ENCODE data around the gene GLI1. TPM values are rescaled to one million over a fixed set of nuclear protein-coding genes. Genes with fewer than 3 reads are reported as not detected.

GLI1 gene
- total and polyA plus RNA-seq, 2 of the 13 experiments (the other 11 are each of a cell fraction or from before 2014, with no cell fraction given), result 0.09 to 0.20 TPM

- peak; percentile 93 for TF ChIP-seq ARID5B (CRISPR knock-in tag; IDR thresholded peaks at IDR 0.05)
- TF ChIP-seq NBN (conservative IDR thresholded peaks at IDR 0.05), result no peak
- peak; percentile 98 for TF ChIP-seq ZNF687 (CRISPR knock-in tag; IDR thresholded peaks at IDR 0.05)
- no peak for TF ChIP-seq DNMT3B (CRISPR knock-in tag; conservative IDR thresholded peaks at IDR 0.05)
- TF ChIP-seq ZNF34 (CRISPR knock-in tag; IDR thresholded peaks at IDR 0.05; ENCODE audit: borderline replicate concordance), result peak; percentile 49; the same call in 1 of the 2 replicates
- TF ChIP-seq NFE2 (CRISPR knock-in tag; IDR thresholded peaks at IDR 0.05), result no peak
- TF ChIP-seq STAT5B (CRISPR knock-in tag; IDR thresholded peaks at IDR 0.05), result no peak
- no peak for TF ChIP-seq GMEB2 (CRISPR knock-in tag; IDR thresholded peaks at IDR 0.05; ENCODE audit: low read depth)
- TF ChIP-seq ZBTB4 (CRISPR knock-in tag; IDR thresholded peaks at IDR 0.05; ENCODE audit: borderline replicate concordance), result peak; percentile 85; the same call in 1 of the 2 replicates
- TF ChIP-seq MXI1 (IDR thresholded peaks at IDR 0.05; ENCODE audit: borderline replicate concordance, low read depth, low read length), result peak; percentile 92; the same call in 2 of the 3 replicates
- TF ChIP-seq NRL (CRISPR knock-in tag; IDR thresholded peaks at IDR 0.05; ENCODE audit: borderline replicate concordance), result 0 out of 2 replicates have a peak, but pooled peaks have one; percentile 68
- TF ChIP-seq DPF2 (CRISPR knock-in tag; IDR thresholded peaks at IDR 0.05; ENCODE audit: borderline replicate concordance, low read depth), result peak; percentile 91
- peak; percentile 88 for TF ChIP-seq NFYC (CRISPR knock-in tag; IDR thresholded peaks at IDR 0.05)
- no peak for TF ChIP-seq HCFC1 (IDR thresholded peaks at IDR 0.05; ENCODE audit: low read depth, low read length)
- no peak for TF ChIP-seq MAFF (IDR thresholded peaks at IDR 0.05; ENCODE audit: low read depth, low read length)
- TF ChIP-seq ZNF782 (CRISPR knock-in tag; IDR thresholded peaks at IDR 0.05; ENCODE audit: borderline replicate concordance), result peak; percentile 60; the same call in 1 of the 2 replicates
Measured at GRCh38 chr12:57454566-57455373, 4.8 kb upstream of the GLI1 start, which contains the start of gene INHBE (continued).

All from HepG2 (cell line).